IMR-90 (cell line): ENCODE data around the gene RBPJL. TPM values are rescaled to one million over a fixed set of nuclear protein-coding genes. Genes with fewer than 3 reads are reported as not detected.
A peak's percentile ranks its signal among the peaks of the same experiment; 100 is the strongest.

Source experiments
- ATAC-seq: fragments of 200-7000 bp; cut with Tn5 transposase; 2 replicates; pipeline ENCODE4 v1.9.1; 2020; ENCODE audit warnings: low read depth, mild to moderate bottlenecking, moderate library complexity
- BruUV-seq: library from RNA; stranded (reverse); fragments of 400-500 nt; replicated peaks from 2 replicates; lab custom pipeline; 2021; lab: Mats Ljungman, UMichigan
- CTCF ChIA-PET: fragments of 300-600 bp; formaldehyde crosslinking; extraction: SDS; loops from one replicate; lab custom pipeline; 2021; ENCODE audit warnings: antibody characterized with exemption; lab: Yijun Ruan, JAX
- POLR2A ChIA-PET: fragments of 300-600 bp; sonication (Branson Sonifier 250); formaldehyde crosslinking; loops from one replicate; lab custom pipeline; 2022; ENCODE audit warnings: antibody characterized with exemption; ENCODE audit not compliant: unreplicated experiment; lab: Charles Lee
- DNase-seq: peaks from one replicate; pipeline ENCODE4 v3.0.0; 2013
- H2AFZ ChIP-seq: replicated peaks from 2 replicates; pipeline ENCODE3; 2013; ENCODE audit warnings: low read length, mild to moderate bottlenecking; ENCODE audit not compliant: poor library complexity
- H2AK5ac ChIP-seq: 2 replicates; pipeline ENCODE4 v1.6.1; 2013; ENCODE audit warnings: low read depth, low read length, inconsistent platforms
- H2AK9ac ChIP-seq: replicated peaks from 2 replicates; pipeline ENCODE3; 2013; ENCODE audit warnings: mild to moderate bottlenecking, low read depth, low read length, moderate library complexity; ENCODE audit not compliant: poor library complexity
- H2BK120ac ChIP-seq: 2 replicates; pipeline ENCODE4 v1.6.1; 2013; ENCODE audit warnings: low read depth, low read length, inconsistent platforms
- H2BK15ac ChIP-seq: 3 replicates; pipeline ENCODE4 v1.6.1; 2013; ENCODE audit warnings: low read depth, low read length, inconsistent platforms
- H2BK20ac ChIP-seq: 2 replicates; pipeline ENCODE4 v1.6.1; 2013; ENCODE audit warnings: low read depth, mild to moderate bottlenecking, inconsistent platforms, low read length, moderate library complexity
- H2BK5ac ChIP-seq: 2 replicates; pipeline ENCODE4 v1.6.1; 2013; ENCODE audit warnings: mild to moderate bottlenecking, low read depth, low read length, inconsistent platforms; ENCODE audit not compliant: poor library complexity, severe bottlenecking
- H3K14ac ChIP-seq: replicated peaks from 2 replicates; pipeline ENCODE4 v1.6.1; 2013; ENCODE audit warnings: low read depth, low read length, inconsistent platforms
- H3K18ac ChIP-seq: 2 replicates; pipeline ENCODE4 v1.6.1; 2013; ENCODE audit warnings: low read depth, low read length, control low read depth
- H3K23ac ChIP-seq: 2 replicates; pipeline ENCODE4 v1.6.1; 2013; ENCODE audit warnings: low read depth, low read length, inconsistent platforms
- H3K27ac ChIP-seq: 2 replicates; pipeline ENCODE4 v1.5.1; 2013; ENCODE audit warnings: mild to moderate bottlenecking, control low read depth, low read length; ENCODE audit not compliant: insufficient read depth
- H3K27me3 ChIP-seq: 2 replicates; pipeline ENCODE4 v1.6.1; 2013; ENCODE audit warnings: low read length; ENCODE audit not compliant: control insufficient read depth, insufficient read depth
- H3K36me3 ChIP-seq: 2 replicates; pipeline ENCODE4 v1.6.1; 2013; ENCODE audit warnings: low read length, mixed read lengths; ENCODE audit not compliant: control insufficient read depth, insufficient read depth
- H3K4ac ChIP-seq: 2 replicates; pipeline ENCODE4 v1.6.1; 2013; ENCODE audit warnings: low read depth, low read length, inconsistent platforms
- H3K4me1 ChIP-seq: 2 replicates; pipeline ENCODE4 v1.6.1; 2013; ENCODE audit warnings: low read length, mixed read lengths; ENCODE audit not compliant: control insufficient read depth, insufficient read depth
- H3K4me2 ChIP-seq: 2 replicates; pipeline ENCODE4 v1.6.1; 2013; ENCODE audit warnings: low read depth, mild to moderate bottlenecking, control low read depth, low read length, moderate library complexity
- H3K4me3 ChIP-seq: 2 replicates; pipeline ENCODE4 v1.5.1; 2013; ENCODE audit warnings: low read depth, mild to moderate bottlenecking, control low read depth, low read length, moderate library complexity; ENCODE audit not compliant: insufficient read depth
- H3K56ac ChIP-seq: 2 replicates; pipeline ENCODE4 v1.6.1; 2013; ENCODE audit warnings: low read length, inconsistent platforms; ENCODE audit not compliant: insufficient read depth; ENCODE audit errors: extremely low read depth
- H3K79me1 ChIP-seq, 2 experiments: 2 replicates each; pipeline ENCODE4 v1.6.1; 2013; ENCODE audit warnings: low read length in 2 of 2, inconsistent platforms in 1 of 2, low read depth in 1 of 2
- H3K9ac ChIP-seq: 2 replicates; pipeline ENCODE4 v1.6.1; 2013; ENCODE audit warnings: low read depth, low read length, control low read depth
- H3K9me1 ChIP-seq: 2 replicates; pipeline ENCODE4 v1.6.1; 2013; ENCODE audit warnings: low read length, inconsistent platforms; ENCODE audit not compliant: insufficient read depth
- H3K9me3 ChIP-seq: 2 replicates; pipeline ENCODE4 v1.6.1; 2013; ENCODE audit warnings: low read length; ENCODE audit not compliant: control insufficient read depth, insufficient read depth
- H4K20me1 ChIP-seq: 2 replicates; pipeline ENCODE4 v1.6.1; 2013; ENCODE audit warnings: low read length, inconsistent platforms; ENCODE audit not compliant: insufficient read depth
- H4K5ac ChIP-seq: 2 replicates; pipeline ENCODE4 v1.6.1; 2013; ENCODE audit warnings: mild to moderate bottlenecking, low read depth, low read length, control low read depth
- H4K8ac ChIP-seq, 2 experiments: 2 replicates each; pipeline ENCODE4 v1.6.1; 2013; ENCODE audit warnings: low read depth in 2 of 2, low read length in 2 of 2, control low read depth in 1 of 2, inconsistent platforms in 1 of 2
- H4K91ac ChIP-seq: 2 replicates; pipeline ENCODE4 v1.6.1; 2013; ENCODE audit warnings: low read depth, low read length, inconsistent platforms; ENCODE audit not compliant: insufficient read depth
- BHLHE40 ChIP-seq: fragments of 150-350 bp; IDR thresholded peaks from 2 replicates; pipeline ENCODE4 v1.6.1; 2016; ENCODE audit warnings: mild to moderate bottlenecking, low read depth, low read length
- CEBPB ChIP-seq: IDR thresholded peaks from 2 replicates; pipeline ENCODE4 v1.6.1; 2012; ENCODE audit warnings: low read depth, low read length, improper control_type of control experiment
- CHD1 ChIP-seq: IDR thresholded peaks from 2 replicates; pipeline ENCODE4 v1.6.1; 2012; ENCODE audit warnings: low read depth, low read length, improper control_type of control experiment
- FOS ChIP-seq: fragments of 150-350 bp; IDR thresholded peaks from 2 replicates; pipeline ENCODE4 v1.6.1; 2016; ENCODE audit warnings: low read depth, low read length
- WGBS, 2 experiments: methylation state at CpG; one replicate each; pipeline versions ENCODE4 v1.1.5 to v1.1.7; 2013; ENCODE audit warnings: missing lambda C conversion rate in 2 of 2; ENCODE audit not compliant: insufficient read length in 1 of 2; ENCODE audit errors: extremely low coverage in 2 of 2; 5-methylcytosine and 5-hydroxymethylcytosine counted together
- dilution Hi-C: fragments of 300-500 bp; cut with HindIII; formaldehyde crosslinking; loops from one replicate; pipeline ENCODE4 v1.14.3; 2018; ENCODE audit warnings: low sequenced_read_pairs; ENCODE audit not compliant: unreplicated experiment
- in situ Hi-C: fragments of 300-500 bp; cut with MboI; formaldehyde crosslinking; loops from 3 replicates; pipeline ENCODE4 v1.14.3; 2019; ENCODE audit warnings: low sequenced_read_pairs, inconsistent platforms, mixed read lengths
- intact Hi-C: fragments of 100-400 bp; cut with micrococcal nuclease; formaldehyde crosslinking; loops from 2 replicates; pipeline ENCODE4 v1.10.0; 2022
- polyA plus RNA-seq, 3 experiments: library from polyadenylated mRNA; depleted of rRNA; stranded (reverse); fragments of >200 nt; gene quantifications; 2 replicates each; pipeline ENCODE4 v1.2.3, GENCODE V29; 2012; ENCODE audit warnings: low replicate concordance in 1 of 3
- total RNA-seq: library from RNA; depleted of rRNA; stranded (reverse); fragments of >200 nt; gene quantifications from 2 replicates; pipeline ENCODE4 v1.2.3, GENCODE V29; 2012

RBPJL gene
- total and polyA plus RNA-seq, 2 of the 4 experiments (the other 2 are of a cell fraction) = not detected

GRCh38 chr20:45355209-45356084 lies 48.8 kb downstream of the RBPJL start:
- Histone ChIP-seq H3K4me3 (peak overlapping the region; percentile 13; the same call in 1 of the 2 replicates), H3K27ac (peak overlapping the region; percentile 68), H3K4me2 (peak overlapping the region; percentile 85), H4K20me1 (peaks cover 5% of the 10 kb centered on the region; the same call in 1 of the 2 replicates), H2BK15ac (peak overlapping the region; percentile 76; the same call in 2 of the 3 replicates), H3K9me3 (no peaks in the 10 kb centered on the region), H3K9ac (peak overlapping the region; percentile 20; the same call in 1 of the 2 replicates), H2AK9ac (no peak overlapping the region), H4K5ac (peak overlapping the region; percentile 25; the same call in 1 of the 2 replicates), H2AK5ac (0 out of 2 replicates have a peak overlapping the region, but pooled peaks have one; percentile 21), H3K36me3 (no peaks in the 10 kb centered on the region), H2BK20ac (peak overlapping the region; percentile 40), H3K14ac (no peak overlapping the region), H3K23ac (0 out of 2 replicates have a peak overlapping the region, but pooled peaks have one; percentile 11), H2BK120ac (peak overlapping the region; percentile 32; the same call in 1 of the 2 replicates), H4K91ac (no peak overlapping the region), H3K18ac (peak overlapping the region; percentile 61; the same call in 1 of the 2 replicates), H3K79me1 (peaks cover 0 to 16% of the 10 kb centered on the region in 2 experiments; a peak in 2 of 4 replicates), H3K27me3 (no peaks in the 10 kb centered on the region), H3K56ac (no peak overlapping the region), H2AFZ (no peak overlapping the region), H4K8ac (0 out of 4 replicates have a peak overlapping the region, but pooled peaks of 1 of the 2 experiments have one; percentile 20), H3K4ac (peak overlapping the region; percentile 38; the same call in 1 of the 2 replicates), H3K9me1 (peaks cover 19% of the 10 kb centered on the region), H3K4me1 (peaks cover 32% of the 10 kb centered on the region), H2BK5ac (peak overlapping the region; percentile 81)
- whole genome bisulfite sequencing, 2 experiments = no CpG with 5 or more reads among the region's 5 CpGs
- TF ChIP-seq FOS (peak; percentile 63; the same call in 1 of the 2 replicates), CHD1 (no peak), CEBPB (peak; percentile 73), BHLHE40 (0 out of 2 replicates have a peak, but pooled peaks have one; percentile 8)
- dilution Hi-C loops (no loop called here), in situ Hi-C loops (loop anchor here (5.0 kb wide), 1 partner anchor 82 kb away; no protein-coding TSS in a partner anchor), intact Hi-C loops (no loop called here)
- BruUV-seq = no TSS peak
- ChIA-PET POLR2A (interaction anchor here (0.6 kb wide), 1 partner anchor 9 kb away, joined by 3 read pairs; no protein-coding TSS in a partner anchor), CTCF (interaction anchor here (0.8 kb wide), 2 partner anchors 18 to 36 kb away, joined by 4 read pairs; no protein-coding TSS in a partner anchor)
- ATAC-seq (peak; percentile 81), DNase-seq (peak; percentile 88)
